Endothelial cell of umbilical vein (primary cell): ENCODE data around the gene MUC5AC. TPM values are rescaled to one million over a fixed set of nuclear protein-coding genes. Genes with fewer than 3 reads are reported as not detected.

Experiments
- BruUV-seq: library from RNA; stranded (reverse); fragments of 400-500 nt; replicated peaks from 2 replicates; lab custom pipeline; 2021; lab: Mats Ljungman, UMichigan
- CTCF ChIA-PET: fragments of 300-600, 350-600 bp; sonication (Branson Sonifier 250); formaldehyde crosslinking; loops from one replicate; lab custom pipeline; 2021; ENCODE audit warnings: antibody characterized with exemption, inconsistent platforms; lab: Charles Lee
- POLR2A ChIA-PET: fragments of 300-600, 350-600 bp; sonication (Branson Sonifier 250); formaldehyde crosslinking; loops from one replicate; lab custom pipeline; 2021; ENCODE audit warnings: antibody characterized with exemption, inconsistent platforms; lab: Charles Lee
- DNase-seq: peaks from one replicate; pipeline ENCODE4 v3.0.0-alpha.2; 2011; ENCODE audit warnings: low read depth, low spot score
- FAIRE-seq: peaks from 2 replicates; lab custom pipeline; 2011; peaks lifted over from hg19 to GRCh38; lab: Jason Lieb, UNC
- H2AFZ ChIP-seq: 2 replicates; pipeline ENCODE4 v1.6.0; 2012; ENCODE audit warnings: low read depth, low read length, control low read depth, inconsistent platforms
- H3K27ac ChIP-seq: 2 replicates; pipeline ENCODE4 v1.5.1; 2011; ENCODE audit warnings: low read depth, mild to moderate bottlenecking, control low read depth, low read length, moderate library complexity; ENCODE audit not compliant: insufficient read depth
- H3K27me3 ChIP-seq, 2 experiments: 2 replicates each; pipeline versions ENCODE4 v1.6.0 to v1.6.1; 2011; ENCODE audit warnings: low read length in 2 of 2, mixed read lengths in 1 of 2; ENCODE audit not compliant: control insufficient read depth in 2 of 2, insufficient read depth in 2 of 2
- H3K36me3 ChIP-seq, 2 experiments: 2 replicates in 1 of 2; 3 replicates in 1 of 2; pipeline ENCODE4 v1.5.1; 2011; ENCODE audit warnings: low read length in 2 of 2, mild to moderate bottlenecking in 1 of 2, moderate library complexity in 1 of 2; ENCODE audit not compliant: control insufficient read depth in 2 of 2, insufficient read depth in 2 of 2; ENCODE audit errors: extremely low read depth in 1 of 2
- H3K4me1 ChIP-seq: 3 replicates; pipeline ENCODE4 v1.5.1; 2011; ENCODE audit warnings: mild to moderate bottlenecking, low read length; ENCODE audit not compliant: control insufficient read depth, insufficient read depth; ENCODE audit errors: extremely low read depth
- H3K4me2 ChIP-seq: 2 replicates; pipeline ENCODE4 v1.6.1; 2011; ENCODE audit warnings: low read length, control low read depth, mixed read lengths; ENCODE audit not compliant: insufficient read depth
- H3K4me3 ChIP-seq, 3 experiments: fragments of 200-600 bp in 1 of 3; sonication (generic), shearing (Covaris generic) in 1 of 3; replicated peaks in 1 of 3; 2 replicates each; pipeline ENCODE4 v1.5.1; 2011 to 2016; ENCODE audit warnings: control low read depth in 3 of 3, low read length in 3 of 3, mild to moderate bottlenecking in 2 of 3, inconsistent platforms in 1 of 3, low read depth in 1 of 3, moderate library complexity in 1 of 3; ENCODE audit not compliant: insufficient read depth in 1 of 3
- H3K79me2 ChIP-seq: 2 replicates; pipeline ENCODE4 v1.6.0; 2012; ENCODE audit warnings: low read length, inconsistent platforms; ENCODE audit not compliant: control insufficient read depth, insufficient read depth
- H3K9ac ChIP-seq: replicated peaks from 2 replicates; pipeline ENCODE3; 2011; ENCODE audit warnings: low read length, control low read depth; ENCODE audit not compliant: insufficient read depth; ENCODE audit errors: extremely low read depth
- H3K9me1 ChIP-seq: replicated peaks from 3 replicates; pipeline ENCODE4 v1.6.0; 2011; ENCODE audit warnings: mild to moderate bottlenecking, low read length; ENCODE audit not compliant: control insufficient read depth, insufficient read depth; ENCODE audit errors: extremely low read depth
- H3K9me3 ChIP-seq: replicated peaks from 2 replicates; pipeline ENCODE4 v1.5.1; 2012; ENCODE audit warnings: low read length, inconsistent platforms; ENCODE audit not compliant: control insufficient read depth, insufficient read depth
- H4K20me1 ChIP-seq: replicated peaks from 2 replicates; pipeline ENCODE3; 2011; ENCODE audit warnings: mild to moderate bottlenecking, low read length; ENCODE audit not compliant: control insufficient read depth, insufficient read depth; ENCODE audit errors: extremely low read depth
- FOS ChIP-seq: IDR thresholded peaks from 2 replicates; pipeline ENCODE4 v1.6.1; 2011; ENCODE audit warnings: mild to moderate bottlenecking, low read length, moderate library complexity, borderline replicate concordance; ENCODE audit not compliant: insufficient read depth
- POLR2AphosphoS5 ChIP-seq: IDR thresholded peaks from 2 replicates; pipeline ENCODE4 v1.6.1; 2012; ENCODE audit warnings: low read depth, mild to moderate bottlenecking, control low read depth, low read length, moderate library complexity; ENCODE audit not compliant: insufficient read depth
- dilution Hi-C: fragments of 300-500 bp; cut with MboI; formaldehyde crosslinking; loops from one replicate; pipeline ENCODE4 v1.15.0; 2019; ENCODE audit warnings: low sequenced_read_pairs; ENCODE audit not compliant: extremely low pct_ligation_motif_present
- intact Hi-C: fragments of 100-400 bp; cut with micrococcal nuclease; formaldehyde crosslinking; loops from one replicate; pipeline ENCODE4 v1.10.0; 2022
- polyA plus RNA-seq, 4 experiments: library from polyadenylated mRNA; depleted of rRNA in 3 of 4; stranded (reverse) in 3 of 4; unstranded in 1 of 4; fragments of >200 nt; gene quantifications; 2 replicates each; pipeline versions ENCODE4 v1.2.1 to v1.2.3, GENCODE V29; 2011 to 2012; ENCODE audit warnings: missing spikeins in 1 of 4
- total RNA-seq: library from RNA; stranded (reverse); gene quantifications from 2 replicates; pipeline ENCODE4 v1.2.3, GENCODE V29; 2021
- TF ChIP-seq, protein P1 (sequence below): IDR thresholded peaks from 2 replicates; pipeline ENCODE4 v1.6.1; 2011; ENCODE audit not compliant: insufficient read depth, insufficient read length
- TF ChIP-seq, protein P2 (sequence below), 2 donors: IDR thresholded peaks; 1 replicate in 1 of 2; 2 replicates in 1 of 2; pipeline ENCODE4 v1.5.1; 2011; ENCODE audit warnings: low read length in 2 of 2, mild to moderate bottlenecking in 2 of 2, moderate library complexity in 2 of 2, control low read depth in 1 of 2, inconsistent platforms in 1 of 2, low read depth in 1 of 2; ENCODE audit not compliant: insufficient read depth in 1 of 2; ENCODE audit errors: extremely low read depth in 1 of 2

The MUC5AC gene
- total and polyA plus RNA-seq, 2 donors (not counting 3 experiments of a cell fraction or from before 2014, with no cell fraction given): not detected

DNA sequence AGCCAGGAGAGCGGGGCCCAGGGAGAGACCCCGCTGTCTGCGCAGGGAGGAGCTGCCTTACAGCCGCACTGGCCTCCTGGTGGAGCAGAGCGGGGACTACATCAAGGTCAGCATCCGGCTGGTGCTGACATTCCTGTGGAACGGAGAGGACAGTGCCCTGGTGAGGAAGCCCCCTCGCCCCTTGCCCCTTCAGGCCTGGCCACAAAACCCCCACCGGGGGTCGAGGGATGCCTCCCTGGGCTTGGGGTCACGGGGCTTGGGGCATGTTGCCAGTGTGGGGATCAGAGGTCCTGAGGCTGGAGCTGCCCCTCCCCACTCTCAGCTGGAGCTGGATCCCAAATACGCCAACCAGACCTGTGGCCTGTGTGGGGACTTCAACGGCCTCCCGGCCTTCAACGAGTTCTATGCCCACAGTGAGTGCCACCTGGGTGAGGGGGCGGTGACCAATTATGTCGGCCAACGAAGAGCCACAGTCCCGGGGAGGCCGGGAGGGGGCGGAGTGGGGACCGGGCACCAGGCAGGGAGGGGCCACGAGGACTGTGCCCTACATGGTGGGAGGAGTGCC is 69.3 kb downstream of the MUC5AC start:
- no TSS peak for BruUV-seq
- CTCF ChIA-PET: no interaction called here
- POLR2A ChIA-PET: no interaction called here

DNA sequence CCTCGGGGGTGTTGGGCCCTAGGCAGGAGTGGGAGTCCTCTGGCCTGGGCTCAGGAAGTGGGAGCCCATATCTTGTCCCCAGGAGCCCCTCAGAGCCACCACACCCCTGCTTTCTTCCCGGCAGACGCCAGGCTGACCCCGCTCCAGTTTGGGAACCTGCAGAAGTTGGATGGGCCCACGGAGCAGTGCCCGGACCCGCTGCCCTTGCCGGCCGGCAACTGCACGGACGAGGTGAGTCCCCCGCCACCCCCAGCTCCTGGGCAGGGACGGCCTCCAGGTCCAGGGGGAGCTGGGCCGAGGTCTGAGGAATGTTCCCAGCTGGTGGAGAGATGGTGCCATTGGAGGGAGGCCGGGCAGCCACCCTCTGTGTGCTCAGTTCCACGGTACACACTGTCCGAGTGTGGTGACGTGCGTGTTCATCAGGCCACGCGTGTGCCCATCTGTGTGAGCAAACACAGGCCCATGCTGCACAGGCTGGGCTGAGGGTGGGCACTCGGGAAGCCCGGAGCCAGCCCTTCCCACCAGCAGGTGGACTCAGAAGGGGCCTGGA is 69.9 kb downstream of the MUC5AC start:
- Histone ChIP-seq H3K9me1 (no peaks in the 10 kb centered on the region), H3K9ac (no peak overlapping the region), H3K27me3 (no peaks in the 10 kb centered on the region), H3K4me1 (no peaks in the 10 kb centered on the region), H3K4me3 (no peak overlapping the region), H4K20me1 (no peaks in the 10 kb centered on the region), H3K27ac (no peak overlapping the region), H3K4me2 (no peak overlapping the region), H3K79me2 (no peaks in the 10 kb centered on the region), H3K36me3 (no peaks in the 10 kb centered on the region), H2AFZ (no peak overlapping the region), H3K9me3 (no peaks in the 10 kb centered on the region)
- intact Hi-C loops (no loop called here), dilution Hi-C loops (no loop called here)
- no peak for FAIRE-seq
- DNase-seq: no peak
- no TSS peak for BruUV-seq
- POLR2A ChIA-PET: no interaction called here
- CTCF ChIA-PET: no interaction called here
- TF ChIP-seq POLR2AphosphoS5 (no peak), FOS (no peak)
- TF ChIP-seq, protein P1, sequence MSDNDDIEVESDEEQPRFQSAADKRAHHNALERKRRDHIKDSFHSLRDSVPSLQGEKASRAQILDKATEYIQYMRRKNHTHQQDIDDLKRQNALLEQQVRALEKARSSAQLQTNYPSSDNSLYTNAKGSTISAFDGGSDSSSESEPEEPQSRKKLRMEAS: no peak
- TF ChIP-seq, protein P2, sequence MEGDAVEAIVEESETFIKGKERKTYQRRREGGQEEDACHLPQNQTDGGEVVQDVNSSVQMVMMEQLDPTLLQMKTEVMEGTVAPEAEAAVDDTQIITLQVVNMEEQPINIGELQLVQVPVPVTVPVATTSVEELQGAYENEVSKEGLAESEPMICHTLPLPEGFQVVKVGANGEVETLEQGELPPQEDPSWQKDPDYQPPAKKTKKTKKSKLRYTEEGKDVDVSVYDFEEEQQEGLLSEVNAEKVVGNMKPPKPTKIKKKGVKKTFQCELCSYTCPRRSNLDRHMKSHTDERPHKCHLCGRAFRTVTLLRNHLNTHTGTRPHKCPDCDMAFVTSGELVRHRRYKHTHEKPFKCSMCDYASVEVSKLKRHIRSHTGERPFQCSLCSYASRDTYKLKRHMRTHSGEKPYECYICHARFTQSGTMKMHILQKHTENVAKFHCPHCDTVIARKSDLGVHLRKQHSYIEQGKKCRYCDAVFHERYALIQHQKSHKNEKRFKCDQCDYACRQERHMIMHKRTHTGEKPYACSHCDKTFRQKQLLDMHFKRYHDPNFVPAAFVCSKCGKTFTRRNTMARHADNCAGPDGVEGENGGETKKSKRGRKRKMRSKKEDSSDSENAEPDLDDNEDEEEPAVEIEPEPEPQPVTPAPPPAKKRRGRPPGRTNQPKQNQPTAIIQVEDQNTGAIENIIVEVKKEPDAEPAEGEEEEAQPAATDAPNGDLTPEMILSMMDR (IDR thresholded peaks at IDR 0.05; ENCODE audit: extremely low read depth in 1 of 2, insufficient read depth in 1 of 2, low read depth in 1 of 2, low read length in 2 of 2): no peak

More for the DNA sequence above, 69.3 kb downstream of the MUC5AC start:
- no peak overlapping the region for H2AFZ ChIP-seq
- DNase-seq (no peak), FAIRE-seq (no peak)
- dilution Hi-C loops: no loop called here
- no peak overlapping the region for H3K4me3 ChIP-seq
- no peaks in the 10 kb centered on the region for H3K36me3 ChIP-seq
- H4K20me1 ChIP-seq: no peaks in the 10 kb centered on the region
- no peaks in the 10 kb centered on the region for H3K4me1 ChIP-seq
- H3K9ac ChIP-seq: no peak overlapping the region
- H3K27ac ChIP-seq: no peak overlapping the region
- TF ChIP-seq, protein P2 (IDR thresholded peaks at IDR 0.05; ENCODE audit: extremely low read depth in 1 of 2, insufficient read depth in 1 of 2, low read depth in 1 of 2, low read length in 2 of 2): peak in 1 of 2 donors; percentile 27
- TF ChIP-seq POLR2AphosphoS5: no peak
- H3K4me2 ChIP-seq: no peak overlapping the region
- no peaks in the 10 kb centered on the region for H3K79me2 ChIP-seq
- H3K27me3 ChIP-seq: no peaks in the 10 kb centered on the region
- no peaks in the 10 kb centered on the region for H3K9me1 ChIP-seq
- no peaks in the 10 kb centered on the region for H3K9me3 ChIP-seq
- intact Hi-C loops: no loop called here
